MCF 10A (cell line): ENCODE results near the gene GSDMA. TPM values are rescaled to one million over a fixed set of nuclear protein-coding genes. Genes with fewer than 3 reads are reported as not detected.
"Not testable (repeated sequence)": the region's sequence is repeated elsewhere in the genome, so short reads cannot be mapped to it uniquely, and the experiment has no call there.

Source experiments
- BruUV-seq: library from RNA; stranded (reverse); fragments of 400-500 nt; replicated peaks from 2 replicates; lab custom pipeline; 2021; lab: Mats Ljungman, UMichigan
- CTCF ChIA-PET: fragments of 300-600 bp; sonication (Branson Sonifier 250); formaldehyde crosslinking; extraction: SDS; loops from one replicate; lab custom pipeline; 2021; ENCODE audit warnings: antibody characterized with exemption, inconsistent platforms; lab: Yijun Ruan, JAX
- POLR2A ChIA-PET: fragments of 300-600, 350-650 bp; sonication (Branson Sonifier 250); formaldehyde crosslinking; extraction: SDS; loops from one replicate; lab custom pipeline; 2020; ENCODE audit warnings: antibody characterized with exemption, inconsistent platforms; lab: Yijun Ruan, JAX
- DNase-seq: peaks from one replicate; pipeline ENCODE4 v3.0.0-alpha.2; 2018; ENCODE audit not compliant: unreplicated experiment
- H3K27ac Mint-ChIP-seq: one replicate; pipeline ENCODE4 v1.8.0; 2022; ENCODE audit warnings: mild to moderate bottlenecking, low read depth, mixed read lengths; ENCODE audit not compliant: unreplicated experiment
- H3K27me3 Mint-ChIP-seq: one replicate; pipeline ENCODE4 v1.8.0; 2022; ENCODE audit warnings: mixed read lengths; ENCODE audit not compliant: insufficient read depth, unreplicated experiment
- H3K36me3 Mint-ChIP-seq: one replicate; pipeline ENCODE4 v1.8.0; 2022; ENCODE audit warnings: mild to moderate bottlenecking, moderate library complexity, mixed read lengths; ENCODE audit not compliant: insufficient read depth, unreplicated experiment
- H3K4me1 Mint-ChIP-seq: one replicate; pipeline ENCODE4 v1.8.0; 2022; ENCODE audit warnings: mixed read lengths; ENCODE audit not compliant: insufficient read depth, unreplicated experiment
- H3K4me3 Mint-ChIP-seq: one replicate; pipeline ENCODE4 v1.8.0; 2022; ENCODE audit warnings: mild to moderate bottlenecking, moderate library complexity, mixed read lengths; ENCODE audit not compliant: unreplicated experiment
- H3K9me3 Mint-ChIP-seq: one replicate; pipeline ENCODE4 v1.8.0; 2022; ENCODE audit warnings: mixed read lengths; ENCODE audit not compliant: unreplicated experiment
- intact Hi-C: fragments of 100-400 bp; cut with micrococcal nuclease; formaldehyde crosslinking; loops from 2 replicates; pipeline ENCODE4 v1.14.1; 2022
- total RNA-seq: library from RNA; stranded (reverse); gene quantifications from 2 replicates; pipeline ENCODE4 v1.2.3, GENCODE V29; 2022
- TF ChIP-seq, protein P1 (sequence below): fragments of 200-600 bp; IDR thresholded peaks from one replicate; pipeline ENCODE4 v1.8.0; 2022; ENCODE audit warnings: antibody characterized with exemption, mild to moderate bottlenecking; ENCODE audit not compliant: unreplicated experiment

Gene GSDMA
- total RNA-seq, 1 experiment from 2014 or later = 0.77 TPM

DNA sequence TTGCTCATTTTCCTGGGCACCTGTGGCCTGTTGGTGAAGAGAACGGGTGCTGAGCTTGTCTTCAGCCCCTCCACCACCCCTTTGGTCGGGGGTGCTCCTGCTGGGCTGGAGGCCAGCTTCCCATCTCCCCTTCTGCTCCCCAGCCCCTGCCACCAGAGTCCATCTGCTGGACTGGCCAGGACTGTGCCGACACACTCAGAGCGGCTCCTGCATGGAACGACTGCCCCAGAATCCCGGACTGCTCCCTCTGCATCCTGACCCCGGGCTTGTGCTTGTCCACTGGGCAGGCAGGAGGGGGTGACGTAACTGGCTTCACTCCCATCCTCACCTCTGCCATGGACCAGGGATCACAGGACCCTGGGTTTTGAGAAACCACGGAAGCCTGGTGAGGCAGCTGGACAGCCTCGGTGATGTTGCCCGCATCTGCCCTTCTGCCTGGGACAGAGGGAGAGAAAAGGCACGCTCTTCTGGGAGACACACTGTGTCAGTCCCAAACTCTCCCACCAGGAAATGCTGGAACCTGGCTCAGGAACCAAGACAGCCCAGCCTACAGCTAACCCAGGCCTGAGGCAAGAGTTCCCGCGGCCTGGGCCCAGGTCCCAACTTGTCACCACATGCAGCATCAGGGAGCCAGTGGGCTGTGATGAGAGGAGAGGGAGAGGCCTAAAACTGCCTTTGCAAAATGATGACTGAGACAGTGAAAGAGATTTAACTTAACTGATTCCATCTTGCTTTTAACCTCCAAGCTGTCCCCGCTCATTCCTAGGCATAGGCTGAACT, 16.1 kb upstream of the GSDMA start:
- CTCF ChIA-PET = no interaction called here
- Mint-ChIP-seq H3K27ac (no peak overlapping the region), H3K4me3 (no peak overlapping the region), H3K4me1 (no peaks in the 10 kb centered on the region), H3K36me3 (no peaks in the 10 kb centered on the region), H3K27me3 (peaks cover 30% of the 10 kb centered on the region), H3K9me3 (no peaks in the 10 kb centered on the region)
- TF ChIP-seq, protein P1, sequence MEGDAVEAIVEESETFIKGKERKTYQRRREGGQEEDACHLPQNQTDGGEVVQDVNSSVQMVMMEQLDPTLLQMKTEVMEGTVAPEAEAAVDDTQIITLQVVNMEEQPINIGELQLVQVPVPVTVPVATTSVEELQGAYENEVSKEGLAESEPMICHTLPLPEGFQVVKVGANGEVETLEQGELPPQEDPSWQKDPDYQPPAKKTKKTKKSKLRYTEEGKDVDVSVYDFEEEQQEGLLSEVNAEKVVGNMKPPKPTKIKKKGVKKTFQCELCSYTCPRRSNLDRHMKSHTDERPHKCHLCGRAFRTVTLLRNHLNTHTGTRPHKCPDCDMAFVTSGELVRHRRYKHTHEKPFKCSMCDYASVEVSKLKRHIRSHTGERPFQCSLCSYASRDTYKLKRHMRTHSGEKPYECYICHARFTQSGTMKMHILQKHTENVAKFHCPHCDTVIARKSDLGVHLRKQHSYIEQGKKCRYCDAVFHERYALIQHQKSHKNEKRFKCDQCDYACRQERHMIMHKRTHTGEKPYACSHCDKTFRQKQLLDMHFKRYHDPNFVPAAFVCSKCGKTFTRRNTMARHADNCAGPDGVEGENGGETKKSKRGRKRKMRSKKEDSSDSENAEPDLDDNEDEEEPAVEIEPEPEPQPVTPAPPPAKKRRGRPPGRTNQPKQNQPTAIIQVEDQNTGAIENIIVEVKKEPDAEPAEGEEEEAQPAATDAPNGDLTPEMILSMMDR = no peak
- BruUV-seq = no TSS peak
- no peak for DNase-seq
- POLR2A ChIA-PET = interaction anchor here (1.4 kb wide), 1 partner anchor 9 kb away, joined by 5 read pairs; no protein-coding TSS in a partner anchor
- intact Hi-C loops = no loop called here

DNA sequence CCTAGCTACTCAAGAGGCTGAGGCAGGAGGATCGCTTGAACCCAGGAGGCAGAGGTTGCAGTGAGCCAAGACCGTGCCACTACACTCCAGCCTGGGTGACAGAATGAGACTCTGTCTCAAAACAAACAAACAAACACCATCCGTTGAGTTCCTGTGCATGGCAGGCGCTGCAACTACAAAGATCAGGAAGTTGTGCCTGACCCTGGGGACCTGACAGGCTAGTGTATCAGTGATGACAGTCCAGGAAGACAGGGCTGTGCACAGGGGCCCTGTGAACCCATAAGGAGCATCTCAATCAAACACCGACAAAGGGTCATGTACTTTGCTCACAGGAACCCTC, 14.3 kb upstream of the GSDMA start:
- not testable (repeated sequence) for BruUV-seq
- CTCF ChIA-PET = interaction anchor here (0.6 kb wide), 1 partner anchor 66 kb away, joined by 3 read pairs; no protein-coding TSS in a partner anchor

DNA sequence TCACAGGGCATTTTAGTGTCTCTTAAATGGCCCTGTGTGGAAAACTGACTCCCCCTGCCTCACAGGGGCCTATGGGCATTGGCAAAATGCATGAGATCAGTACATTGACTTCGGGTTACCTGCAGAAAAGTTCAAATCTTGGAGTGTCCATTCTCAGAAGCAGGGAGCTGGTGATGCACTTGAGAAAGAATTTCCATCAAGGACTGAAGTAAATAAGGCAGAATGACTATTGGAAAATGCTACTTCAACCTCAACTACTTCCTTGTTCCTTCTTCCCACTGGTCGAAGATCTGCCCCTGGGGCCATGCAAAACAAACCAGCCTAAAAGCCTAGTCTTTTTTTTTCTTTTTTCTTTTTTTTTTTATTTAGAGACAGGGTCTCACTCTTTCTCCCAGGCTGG, 13.8 kb upstream of the GSDMA start:
- Mint-ChIP-seq H3K9me3 (no peaks in the 10 kb centered on the region), H3K36me3 (no peaks in the 10 kb centered on the region), H3K4me1 (no peaks in the 10 kb centered on the region), H3K27ac (no peak overlapping the region), H3K27me3 (peaks cover 22% of the 10 kb centered on the region), H3K4me3 (no peak overlapping the region)
- no TSS peak for BruUV-seq
- intact Hi-C loops = no loop called here
- TF ChIP-seq, protein P1 = no peak
- ChIA-PET CTCF (interaction anchor here (0.6 kb wide), 1 partner anchor 66 kb away, joined by 3 read pairs; no protein-coding TSS in a partner anchor), POLR2A (no interaction called here)
- DNase-seq = no peak

More for the DNA sequence above, 14.3 kb upstream of the GSDMA start:
- intact Hi-C loops, H3K4me3 Mint-ChIP-seq, DNase-seq, H3K27ac Mint-ChIP-seq, H3K9me3 Mint-ChIP-seq, H3K4me1 Mint-ChIP-seq, POLR2A ChIA-PET, H3K36me3 Mint-ChIP-seq: not testable (repeated sequence)
- H3K27me3 Mint-ChIP-seq = peaks cover 22% of the 10 kb centered on the region

DNA sequence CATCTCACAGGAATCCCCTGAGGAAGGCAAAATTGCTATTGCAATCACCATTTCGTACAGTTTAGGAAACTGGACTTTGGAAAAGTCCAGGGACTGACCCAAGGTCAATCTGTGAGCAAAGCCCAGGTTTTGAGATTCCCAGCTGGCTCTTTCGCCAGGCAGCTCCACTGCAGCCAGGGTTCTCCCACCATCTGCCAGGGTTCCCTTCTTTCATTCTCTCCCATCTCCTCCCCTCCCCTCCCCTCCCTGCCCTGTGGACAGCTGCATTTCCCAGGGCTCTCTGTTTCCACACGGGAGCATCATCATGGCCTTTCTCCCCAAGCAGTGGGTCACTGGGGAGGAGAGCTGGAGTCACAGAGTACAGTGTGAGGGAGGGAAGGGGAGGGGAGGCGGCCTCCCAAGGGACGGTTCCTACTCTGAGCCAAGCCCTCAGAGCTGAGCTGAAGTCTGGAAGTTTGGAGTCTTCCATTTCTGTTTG, 11.9 kb upstream of the GSDMA start:
- BruUV-seq = no TSS peak
- Mint-ChIP-seq H3K9me3 (no peaks in the 10 kb centered on the region), H3K4me1 (no peaks in the 10 kb centered on the region), H3K27me3 (peaks cover 22% of the 10 kb centered on the region), H3K4me3 (no peak overlapping the region), H3K36me3 (no peaks in the 10 kb centered on the region), H3K27ac (no peak overlapping the region)
- CTCF ChIA-PET = interaction anchor here (0.6 to 0.8 kb wide), 3 partner anchors 79 to 1594 kb away, joined by 3 read pairs; no protein-coding TSS in a partner anchor
- POLR2A ChIA-PET = interaction anchor here (0.5 kb wide), 1 partner anchor 22 kb away, joined by 4 read pairs; no protein-coding TSS in a partner anchor
- TF ChIP-seq, protein P1 = no peak
- intact Hi-C loops = no loop called here
- DNase-seq = no peak
